NCI-H2171 (cell line): ENCODE data around the gene MVK.

ENCODE experiments used
- DNase-seq: peaks from one replicate; lab custom pipeline; 2025; lab: John Stamatoyannopoulos, UW

MVK gene

GRCh38 chr12:109609342-109609741, 35.7 kb downstream of the MVK start:
- DNase-seq: no peak

GRCh38 chr12:109610523-109610922, 36.9 kb downstream of the MVK start:
- no peak for DNase-seq

- no peak for DNase-seq
Observed at GRCh38 chr12:109611223-109611622, 37.6 kb downstream of the MVK start.

- DNase-seq: no peak
Observed at GRCh38 chr12:109612003-109612402, 38.4 kb downstream of the MVK start.

- DNase-seq: no peak
Observed at GRCh38 chr12:109612975-109613502, 39.4 kb downstream of the MVK start.

- no peak for DNase-seq
Observed at GRCh38 chr12:109613649-109614455, 40.3 kb downstream of the MVK start.

- DNase-seq: no peak
Observed at GRCh38 chr12:109615556-109616229, 42.1 kb downstream of the MVK start.

- no peak for DNase-seq
Observed at GRCh38 chr12:109617491-109617890, 43.9 kb downstream of the MVK start.

GRCh38 chr12:109618082-109618481, 44.5 kb downstream of the MVK start:
- no peak for DNase-seq

GRCh38 chr12:109619002-109619604, 45.5 kb downstream of the MVK start:
- no peak for DNase-seq

- no peak for DNase-seq
Observed at GRCh38 chr12:109621211-109621694, 47.7 kb downstream of the MVK start.

- DNase-seq: no peak
Observed at GRCh38 chr12:109621901-109622364, 48.3 kb downstream of the MVK start.

GRCh38 chr12:109624467-109624866, 50.9 kb downstream of the MVK start:
- DNase-seq: no peak

- no peak for DNase-seq
Observed at GRCh38 chr12:109625131-109625559, 51.6 kb downstream of the MVK start.

GRCh38 chr12:109625749-109626377, 52.3 kb downstream of the MVK start:
- DNase-seq: no peak

- no peak for DNase-seq
Observed at GRCh38 chr12:109626378-109627115, 53.0 kb downstream of the MVK start.

GRCh38 chr12:109627633-109628032, 54.0 kb downstream of the MVK start:
- no peak for DNase-seq

- no peak for DNase-seq
Observed at GRCh38 chr12:109630107-109630506, 56.5 kb downstream of the MVK start.

GRCh38 chr12:109630815-109631214, 57.2 kb downstream of the MVK start:
- no peak for DNase-seq

- no peak for DNase-seq
Observed at GRCh38 chr12:109631302-109631701, 57.7 kb downstream of the MVK start.

GRCh38 chr12:109631751-109632150, 58.2 kb downstream of the MVK start:
- no peak for DNase-seq
